IPS DF 6.9 (cell line): ENCODE results near the gene MUC5B.

Experiments
- DNase-seq: peaks from one replicate; pipeline ENCODE4 v3.0.0-alpha.2; 2013; ENCODE audit warnings: low read depth, low spot score
- H3K27ac ChIP-seq: one replicate; pipeline ENCODE4 v1.5.1; 2013; ENCODE audit warnings: low read length, control low read depth
- H3K27me3 ChIP-seq: 2 replicates; pipeline ENCODE4 v1.6.1; 2013; ENCODE audit warnings: mild to moderate bottlenecking, low read length; ENCODE audit not compliant: control insufficient read depth, insufficient read depth
- H3K36me3 ChIP-seq: 2 replicates; pipeline ENCODE4 v1.6.1; 2013; ENCODE audit warnings: low read length; ENCODE audit not compliant: control insufficient read depth, insufficient read depth
- H3K4me1 ChIP-seq: 2 replicates; pipeline ENCODE4 v1.6.1; 2013; ENCODE audit warnings: low read length; ENCODE audit not compliant: control insufficient read depth, insufficient read depth
- H3K4me3 ChIP-seq: 2 replicates; pipeline ENCODE4 v1.5.1; 2013; ENCODE audit warnings: mild to moderate bottlenecking, low read length
- H3K9me3 ChIP-seq: 2 replicates; pipeline ENCODE4 v1.6.1; 2013; ENCODE audit warnings: low read length, inconsistent platforms; ENCODE audit not compliant: control insufficient read depth, insufficient read depth
- WGBS: extraction: QIAGEN DNeasy Blood & Tissue Kit; methylation state at CpG from one replicate; pipeline ENCODE4 v1.1.7; 2013; ENCODE audit warnings: mixed read lengths, missing lambda C conversion rate; ENCODE audit not compliant: insufficient read length, insufficient coverage; 5-methylcytosine and 5-hydroxymethylcytosine counted together

The MUC5B gene

DNA sequence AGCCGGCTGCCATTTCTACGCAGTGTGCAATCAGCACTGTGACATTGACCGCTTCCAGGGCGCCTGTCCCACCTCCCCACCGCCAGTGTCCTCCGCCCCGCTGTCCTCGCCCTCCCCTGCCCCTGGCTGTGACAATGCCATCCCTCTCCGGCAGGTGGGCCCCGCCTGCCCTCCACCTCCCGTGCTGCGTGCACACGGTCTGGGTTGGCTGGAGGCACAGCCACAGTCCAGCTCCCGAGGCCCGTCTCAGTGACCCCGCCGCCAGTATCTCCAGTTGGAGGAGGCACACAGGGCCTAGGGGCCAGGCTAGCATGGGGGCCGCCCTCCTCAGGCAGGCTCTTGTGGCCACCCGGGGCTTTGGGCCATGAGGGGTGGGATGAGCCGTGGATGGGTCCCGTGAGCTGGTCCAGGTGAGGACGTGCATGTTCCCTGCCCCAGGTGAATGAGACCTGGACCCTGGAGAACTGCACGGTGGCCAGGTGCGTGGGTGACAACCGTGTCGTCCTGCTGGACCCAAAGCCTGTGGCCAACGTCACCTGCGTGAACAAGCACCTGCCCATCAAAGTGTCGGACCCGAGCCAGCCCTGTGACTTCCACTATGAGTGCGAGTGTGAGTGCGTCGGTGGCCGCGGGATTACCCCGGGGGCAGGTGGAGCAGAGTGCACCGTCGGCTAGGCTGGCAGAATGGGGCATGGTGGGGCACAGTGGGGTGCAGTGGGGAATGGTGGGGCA, 29.7 kb downstream of the MUC5B start:
- no CpG with 5 or more reads among the region's 38 CpGs for WGBS
- peaks cover 7% of the 10 kb centered on the region for H3K9me3 ChIP-seq
- 0 out of 2 replicates have a peak, but pooled peaks cover 2% of the 10 kb centered on the region for H3K4me1 ChIP-seq
- H3K27ac ChIP-seq, result no peak overlapping the region
- no peak for DNase-seq
- H3K36me3 ChIP-seq, result no peaks in the 10 kb centered on the region
- H3K27me3 ChIP-seq, result no peaks in the 10 kb centered on the region
- no peak overlapping the region for H3K4me3 ChIP-seq

DNA sequence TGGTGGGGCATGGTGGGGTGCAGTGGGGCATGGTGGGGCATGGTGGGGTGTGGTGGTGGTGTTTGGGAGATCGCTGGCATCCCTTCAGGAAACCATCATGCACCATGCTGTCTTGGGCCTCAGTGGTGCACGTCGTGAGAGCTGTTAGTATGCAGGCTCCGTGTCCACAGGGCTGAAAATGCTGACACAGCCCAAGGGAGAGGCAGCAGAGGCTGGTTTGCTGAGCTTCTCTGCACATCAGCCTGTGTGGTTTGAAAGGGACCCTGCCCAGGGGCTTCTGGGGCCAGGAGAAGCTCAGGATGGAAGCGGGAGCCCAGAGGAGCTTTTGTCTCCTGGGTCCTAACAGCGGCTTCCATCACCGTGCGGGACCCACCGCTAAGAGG, 30.2 kb downstream of the MUC5B start:
- Histone ChIP-seq H3K9me3 (peaks cover 7% of the 10 kb centered on the region), H3K27ac (no peak overlapping the region), H3K27me3 (no peaks in the 10 kb centered on the region), H3K4me3 (no peak overlapping the region), H3K36me3 (no peaks in the 10 kb centered on the region), H3K4me1 (0 out of 2 replicates have a peak, but pooled peaks cover 2% of the 10 kb centered on the region)
- no peak for DNase-seq
- WGBS, result no CpG with 5 or more reads among the region's 9 CpGs

DNA sequence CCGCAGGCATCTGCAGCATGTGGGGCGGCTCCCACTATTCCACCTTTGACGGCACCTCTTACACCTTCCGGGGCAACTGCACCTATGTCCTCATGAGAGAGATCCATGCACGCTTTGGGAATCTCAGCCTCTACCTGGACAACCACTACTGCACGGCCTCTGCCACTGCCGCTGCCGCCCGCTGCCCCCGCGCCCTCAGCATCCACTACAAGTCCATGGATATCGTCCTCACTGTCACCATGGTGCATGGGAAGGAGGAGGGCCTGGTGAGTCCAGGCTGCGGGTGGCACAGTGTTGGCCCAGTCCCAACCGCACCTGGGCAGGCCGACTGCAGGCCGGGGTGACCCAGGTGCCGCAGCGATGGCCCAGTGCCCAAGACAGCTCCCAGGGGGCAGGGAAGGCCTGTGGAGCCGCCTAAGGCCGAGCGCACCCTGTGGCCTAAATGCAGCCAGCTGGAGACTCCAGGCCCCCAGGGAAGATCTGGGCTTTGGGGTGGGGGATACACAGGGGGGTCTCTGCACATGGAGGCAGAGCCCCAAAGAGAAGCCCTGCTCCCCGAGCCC, 31.3 kb downstream of the MUC5B start:
- Histone ChIP-seq H3K27ac (no peak overlapping the region), H3K4me1 (0 out of 2 replicates have a peak, but pooled peaks cover 2% of the 10 kb centered on the region), H3K9me3 (peaks cover 7% of the 10 kb centered on the region), H3K4me3 (no peak overlapping the region; the same call in 1 of the 2 replicates), H3K36me3 (no peaks in the 10 kb centered on the region), H3K27me3 (no peaks in the 10 kb centered on the region)
- no peak for DNase-seq
- WGBS, result no CpG with 5 or more reads among the region's 22 CpGs

GRCh38 chr11:1254733-1255132, 31.9 kb downstream of the MUC5B start:
- no peak overlapping the region for H3K4me3 ChIP-seq
- no CpG with 5 or more reads among the region's 19 CpGs for WGBS
- no peaks in the 10 kb centered on the region for H3K36me3 ChIP-seq
- no peak for DNase-seq
- no peak overlapping the region for H3K27ac ChIP-seq
- H3K9me3 ChIP-seq, result peaks cover 7% of the 10 kb centered on the region
- no peaks in the 10 kb centered on the region for H3K27me3 ChIP-seq
- 0 out of 2 replicates have a peak, but pooled peaks cover 2% of the 10 kb centered on the region for H3K4me1 ChIP-seq

DNA sequence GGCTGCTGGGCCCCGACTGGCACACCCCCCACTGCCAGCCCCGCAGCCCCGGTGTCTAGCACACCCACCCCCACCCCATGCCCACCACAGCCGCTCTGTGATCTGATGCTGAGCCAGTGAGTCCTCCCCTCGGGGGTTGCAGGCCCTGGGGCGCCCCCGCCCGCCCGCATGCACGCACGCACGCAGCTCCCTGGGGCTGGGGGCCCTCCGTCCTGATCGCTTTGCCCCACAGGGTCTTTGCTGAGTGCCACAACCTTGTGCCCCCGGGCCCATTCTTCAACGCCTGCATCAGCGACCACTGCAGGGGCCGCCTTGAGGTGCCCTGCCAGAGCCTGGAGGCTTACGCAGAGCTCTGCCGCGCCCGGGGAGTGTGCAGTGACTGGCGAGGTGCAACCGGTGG, 32.3 kb downstream of the MUC5B start:
- H3K27ac ChIP-seq, result no peak overlapping the region
- peaks cover 7% of the 10 kb centered on the region for H3K9me3 ChIP-seq
- H3K4me1 ChIP-seq, result 0 out of 2 replicates have a peak, but pooled peaks cover 2% of the 10 kb centered on the region
- H3K4me3 ChIP-seq, result no peak overlapping the region
- no peaks in the 10 kb centered on the region for H3K27me3 ChIP-seq
- no peak for DNase-seq
- no CpG with 5 or more reads among the region's 24 CpGs for WGBS
- H3K36me3 ChIP-seq, result no peaks in the 10 kb centered on the region

DNA sequence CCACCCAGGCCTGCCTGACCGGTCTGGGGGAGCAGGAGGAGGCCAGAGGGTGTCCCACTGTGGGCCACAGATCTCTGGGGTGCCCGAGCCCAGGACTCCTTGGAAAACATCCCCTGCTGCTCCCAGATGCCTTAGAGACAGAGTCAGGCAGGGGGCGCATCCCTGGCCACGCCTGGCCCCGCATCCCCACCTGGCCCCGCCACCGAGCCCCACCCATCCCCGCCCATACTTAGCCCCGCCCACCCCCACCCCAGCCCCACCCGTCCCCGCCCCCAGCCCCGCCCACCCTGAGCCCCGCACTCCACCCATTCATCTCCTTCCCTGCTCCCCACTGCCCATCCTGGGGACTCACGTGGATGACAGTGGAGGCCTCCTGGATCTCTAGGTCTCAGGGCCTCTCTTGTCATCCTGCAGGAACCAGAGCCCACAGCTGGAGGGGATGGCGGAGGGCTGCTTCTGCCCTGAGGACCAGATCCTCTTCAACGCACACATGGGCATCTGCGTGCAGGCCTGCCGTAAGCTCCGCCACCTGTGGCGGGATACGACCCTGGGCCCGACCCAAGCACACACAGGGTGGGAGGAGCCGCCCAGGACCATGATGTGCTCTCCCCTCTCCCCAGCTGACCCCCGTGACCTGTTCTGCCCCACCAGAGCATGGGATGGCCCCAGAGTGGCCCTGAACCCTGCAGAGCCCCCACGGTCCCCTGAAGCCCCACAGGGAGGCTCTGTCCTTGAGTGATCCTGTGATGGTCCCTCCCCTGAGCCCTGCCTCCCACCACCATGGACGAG, 33.6 kb downstream of the MUC5B start:
- no peak overlapping the region for H3K4me3 ChIP-seq
- DNase-seq, result no peak
- H3K4me1 ChIP-seq, result 0 out of 2 replicates have a peak, but pooled peaks cover 2% of the 10 kb centered on the region
- no peaks in the 10 kb centered on the region for H3K36me3 ChIP-seq
- no peaks in the 10 kb centered on the region for H3K27me3 ChIP-seq
- peaks cover 4% of the 10 kb centered on the region for H3K9me3 ChIP-seq
- WGBS, result no CpG with 5 or more reads among the region's 26 CpGs
- no peak overlapping the region for H3K27ac ChIP-seq

DNA sequence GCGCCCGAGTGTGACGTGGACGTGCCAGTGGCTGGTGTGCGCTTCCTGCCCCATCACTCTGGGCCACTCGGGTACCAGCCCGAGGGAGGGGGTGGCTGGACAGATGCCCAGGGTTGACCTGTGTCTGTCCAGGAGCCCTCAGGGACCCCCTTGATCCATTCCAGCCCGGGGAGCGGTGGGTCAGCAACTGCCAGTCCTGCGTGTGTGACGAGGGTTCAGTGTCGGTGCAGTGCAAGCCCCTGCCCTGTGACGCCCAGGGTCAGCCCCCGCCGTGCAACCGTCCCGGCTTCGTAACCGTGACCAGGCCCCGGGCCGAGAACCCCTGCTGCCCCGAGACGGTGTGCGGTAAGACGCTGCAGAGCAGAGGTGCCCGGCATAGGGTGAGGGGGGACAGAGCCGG, 34.5 kb downstream of the MUC5B start:
- peaks cover 1% of the 10 kb centered on the region; the same call in 1 of the 2 replicates for H3K9me3 ChIP-seq
- H3K27me3 ChIP-seq, result no peaks in the 10 kb centered on the region
- H3K4me1 ChIP-seq, result peaks cover 2% of the 10 kb centered on the region; the same call in 1 of the 2 replicates
- no CpG with 5 or more reads among the region's 27 CpGs for WGBS
- H3K27ac ChIP-seq, result no peak overlapping the region
- DNase-seq, result no peak
- no peak overlapping the region for H3K4me3 ChIP-seq
- H3K36me3 ChIP-seq, result no peaks in the 10 kb centered on the region

DNA sequence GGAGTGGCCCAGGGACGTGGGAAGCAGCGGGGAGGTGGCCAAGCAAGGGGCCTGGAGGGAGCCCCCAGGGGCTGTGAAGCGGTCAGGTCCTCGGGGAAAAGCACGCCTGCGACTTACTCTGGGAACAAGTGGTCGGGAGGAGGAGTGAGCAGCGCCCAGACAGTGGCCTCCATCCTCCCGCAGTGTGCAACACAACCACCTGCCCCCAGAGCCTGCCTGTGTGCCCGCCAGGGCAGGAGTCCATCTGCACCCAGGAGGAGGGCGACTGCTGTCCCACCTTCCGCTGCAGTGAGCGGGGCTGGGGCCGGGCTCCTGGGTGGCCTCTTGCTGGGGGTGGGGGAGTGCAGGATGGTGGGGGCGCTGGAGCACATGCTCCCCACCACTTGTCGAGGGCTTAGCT, 35.0 kb downstream of the MUC5B start:
- DNase-seq, result no peak
- WGBS, result no CpG with 5 or more reads among the region's 16 CpGs
- Histone ChIP-seq H3K27me3 (no peaks in the 10 kb centered on the region), H3K4me3 (no peak overlapping the region; the same call in 1 of the 2 replicates), H3K4me1 (peaks cover 4% of the 10 kb centered on the region; the same call in 1 of the 2 replicates), H3K9me3 (peaks cover 1% of the 10 kb centered on the region; the same call in 1 of the 2 replicates), H3K27ac (no peak overlapping the region), H3K36me3 (no peaks in the 10 kb centered on the region)

- no peak for DNase-seq
- WGBS, result no CpG with 5 or more reads among the region's 13 CpGs
These were observed 35.7 kb downstream of the MUC5B start for GRCh38 chr11:1258401-1259075.

GRCh38 chr11:1259076-1259461, 36.2 kb downstream of the MUC5B start:
- no peak overlapping the region for H3K4me3 ChIP-seq
- peaks cover 4% of the 10 kb centered on the region; the same call in 1 of the 2 replicates for H3K4me1 ChIP-seq
- DNase-seq, result no peak
- no peaks in the 10 kb centered on the region for H3K36me3 ChIP-seq
- H3K27me3 ChIP-seq, result no peaks in the 10 kb centered on the region
- no peaks in the 10 kb centered on the region for H3K9me3 ChIP-seq
- no CpG with 5 or more reads among the region's 7 CpGs for WGBS
- H3K27ac ChIP-seq, result no peak overlapping the region

More at GRCh38 chr11:1258401-1259075, 35.7 kb downstream of the MUC5B start:
- H3K27ac ChIP-seq, result no peak overlapping the region
- no peak overlapping the region for H3K4me3 ChIP-seq
- peaks cover under 1% of the 10 kb centered on the region; the same call in 1 of the 2 replicates for H3K9me3 ChIP-seq
- H3K27me3 ChIP-seq, result no peaks in the 10 kb centered on the region
- H3K4me1 ChIP-seq, result peaks cover 4% of the 10 kb centered on the region; the same call in 1 of the 2 replicates
- H3K36me3 ChIP-seq, result no peaks in the 10 kb centered on the region
